GM18951 (cell line): ENCODE results near the gene MSANTD4.
"Not testable (repeated sequence)": the region's sequence is repeated elsewhere in the genome, so short reads cannot be mapped to it uniquely, and the experiment has no call there.

Source experiments
- POLR2A ChIP-seq: IDR thresholded peaks from 4 replicates; pipeline ENCODE4 v1.6.1; 2011; ENCODE audit warnings: mild to moderate bottlenecking; ENCODE audit not compliant: insufficient read length, insufficient read depth; ENCODE audit errors: extremely low read depth
- in situ Hi-C: fragments of 300-500 bp; cut with MboI; formaldehyde crosslinking; loops from one replicate; pipeline ENCODE4 v1.12.0; 2022; ENCODE audit warnings: low sequenced_read_pairs, mixed read lengths, inconsistent platforms; ENCODE audit not compliant: unreplicated experiment

The MSANTD4 gene

DNA sequence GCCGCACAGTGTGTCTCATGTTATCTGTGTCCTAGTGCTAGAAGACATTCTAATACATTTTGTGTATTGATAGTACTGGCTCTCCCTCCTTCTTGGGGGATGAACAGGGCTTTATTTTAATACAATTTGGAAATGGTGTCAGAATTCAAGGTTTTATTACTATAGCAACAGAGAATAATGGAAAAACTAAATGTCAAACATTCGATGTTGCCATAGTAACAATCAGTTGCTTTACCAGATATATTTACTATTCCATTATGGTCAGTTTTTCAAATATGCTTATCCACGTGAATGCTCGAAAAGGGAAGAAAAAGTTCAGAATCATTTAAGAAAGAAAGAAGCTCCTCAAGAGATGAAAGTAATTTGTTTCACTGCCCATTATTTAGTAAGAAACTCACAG lies 8.6 kb upstream of the MSANTD4 start:
- TF ChIP-seq POLR2A, result no peak
- in situ Hi-C loops, result no loop called here

DNA sequence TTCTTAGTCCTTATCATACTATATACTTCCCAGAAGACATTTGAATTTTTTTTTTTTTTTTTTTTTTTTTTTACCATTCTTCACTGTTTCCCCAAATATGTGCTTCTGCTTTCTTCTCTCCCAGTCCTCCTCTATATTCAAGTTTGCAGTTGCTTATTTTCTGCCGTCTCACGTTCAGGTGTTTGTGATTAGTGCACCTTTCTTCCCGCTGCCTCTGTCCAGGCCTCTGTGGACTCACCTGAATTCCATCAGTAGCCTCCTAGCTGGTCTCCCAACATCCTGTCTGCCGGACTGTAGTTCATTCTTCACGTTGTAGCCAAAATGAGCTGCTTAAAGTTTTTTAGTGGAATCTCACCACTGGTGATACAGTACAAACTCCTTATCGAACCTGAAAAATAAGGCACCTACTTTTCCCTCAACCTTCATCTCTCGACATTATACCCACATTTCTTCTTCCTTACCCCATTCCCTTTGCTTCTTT lies 795 bp upstream of the MSANTD4 start:
- in situ Hi-C loops, result no loop called here
- no peak for TF ChIP-seq POLR2A

- in situ Hi-C loops, result no loop called here
- TF ChIP-seq POLR2A, result no peak
These were observed 666 bp downstream of the MSANTD4 start for GRCh38 chr11:106021181-106021966.

DNA sequence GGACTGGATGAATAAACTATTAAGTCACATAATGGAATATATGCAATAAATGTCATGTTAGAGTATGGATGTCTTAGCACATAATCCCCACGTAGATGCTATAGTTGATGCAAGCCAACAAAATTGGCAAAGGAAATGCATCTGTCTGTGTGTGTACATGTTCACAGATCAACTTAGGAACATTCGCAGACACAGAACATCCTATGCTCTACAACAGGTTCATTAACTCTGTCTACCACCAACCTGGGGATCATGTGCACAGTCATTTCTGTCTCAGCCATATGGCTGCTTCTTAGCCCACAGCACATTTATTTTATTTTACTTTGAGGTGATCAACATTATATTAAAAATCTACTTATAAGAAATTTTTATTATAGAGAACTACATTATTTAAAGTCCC lies 4.9 kb downstream of the MSANTD4 start:
- in situ Hi-C loops, result no loop called here
- no peak for TF ChIP-seq POLR2A

DNA sequence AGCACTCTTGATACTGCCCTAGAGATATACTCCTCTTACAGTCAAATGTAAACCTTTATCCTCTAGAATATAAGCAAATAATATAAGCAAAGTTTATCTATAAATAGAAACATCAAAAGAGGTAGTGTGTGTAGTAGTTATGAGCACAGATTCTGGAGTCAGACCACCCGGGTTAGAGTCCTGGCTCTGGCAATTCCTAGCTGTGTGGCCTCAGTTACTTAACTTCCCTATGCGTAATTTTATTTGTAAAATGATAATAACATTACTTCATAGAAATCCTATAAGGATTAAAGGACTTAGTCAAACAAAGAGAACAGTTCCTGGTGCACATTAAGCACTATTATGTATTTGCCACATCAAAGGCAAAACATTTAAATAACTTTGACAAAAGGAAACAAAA lies 7.0 kb downstream of the MSANTD4 start:
- in situ Hi-C loops, result no loop called here
- TF ChIP-seq POLR2A, result no peak

DNA sequence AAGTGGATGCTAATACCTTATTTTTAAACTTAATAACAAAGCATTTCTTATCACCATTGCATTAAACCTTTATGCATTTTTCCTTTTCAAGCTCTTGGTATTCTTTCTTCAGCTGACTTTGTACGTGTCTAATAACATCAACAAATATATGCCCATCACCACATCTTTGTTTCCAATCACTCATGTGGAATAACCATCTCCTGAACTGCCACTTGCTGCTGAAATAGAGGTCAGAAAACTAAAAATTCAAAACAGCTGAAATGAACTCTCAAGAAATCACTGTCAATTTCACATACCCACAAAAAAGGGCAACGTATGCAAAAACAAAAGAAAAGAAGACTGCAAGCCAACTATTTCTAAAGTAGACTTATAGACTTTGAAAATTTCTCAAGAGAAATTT lies 7.4 kb downstream of the MSANTD4 start:
- in situ Hi-C loops, result no loop called here
- no peak for TF ChIP-seq POLR2A

DNA sequence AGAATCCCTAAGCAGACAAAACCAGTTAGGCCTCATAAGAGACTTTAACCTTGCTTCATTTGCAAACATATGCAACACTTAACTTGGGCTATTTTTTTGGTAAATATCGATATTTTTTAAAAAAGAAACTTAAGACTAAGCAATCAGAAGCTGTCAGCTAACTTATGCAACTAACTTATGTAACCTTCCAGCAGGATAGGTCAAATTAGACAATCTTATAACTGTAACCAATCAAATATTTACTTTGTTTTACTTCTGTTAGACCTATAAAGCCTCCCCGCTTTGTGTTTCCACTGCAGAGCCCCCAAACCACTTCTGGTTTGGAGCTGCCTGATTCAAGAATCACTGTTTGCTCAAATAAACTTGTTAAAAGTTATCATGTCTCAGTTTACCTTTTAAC lies 8.0 kb downstream of the MSANTD4 start:
- TF ChIP-seq POLR2A, result no peak
- in situ Hi-C loops, result no loop called here

- in situ Hi-C loops, result no loop called here
- no peak for TF ChIP-seq POLR2A
These were observed 9.3 kb downstream of the MSANTD4 start for GRCh38 chr11:106012744-106013143.

DNA sequence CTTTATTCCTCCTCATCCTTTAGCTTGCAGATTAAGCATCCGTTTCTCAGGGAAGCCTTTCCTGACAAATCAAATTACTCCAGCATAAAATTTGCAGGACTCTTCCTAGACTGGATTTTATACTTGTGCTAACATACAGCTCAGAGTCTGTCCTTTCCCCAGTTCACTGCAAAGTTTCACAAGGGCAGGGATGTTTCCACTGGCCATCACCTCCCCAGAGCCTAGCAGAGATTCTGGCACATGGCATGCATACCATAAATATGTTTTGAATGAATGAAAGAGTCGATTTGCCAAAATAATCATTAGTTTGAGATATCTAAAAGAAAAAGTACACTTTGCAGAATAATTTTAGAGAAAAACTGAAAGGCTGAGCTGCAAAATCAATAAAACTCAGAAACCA lies 10.6 kb downstream of the MSANTD4 start:
- no peak for TF ChIP-seq POLR2A
- in situ Hi-C loops, result no loop called here

GRCh38 chr11:106003094-106003493 lies 18.9 kb downstream of the MSANTD4 start:
- in situ Hi-C loops, result not testable (repeated sequence)

GRCh38 chr11:106001304-106002012 lies 20.6 kb downstream of the MSANTD4 start:
- no peak for TF ChIP-seq POLR2A
- in situ Hi-C loops, result no loop called here

DNA sequence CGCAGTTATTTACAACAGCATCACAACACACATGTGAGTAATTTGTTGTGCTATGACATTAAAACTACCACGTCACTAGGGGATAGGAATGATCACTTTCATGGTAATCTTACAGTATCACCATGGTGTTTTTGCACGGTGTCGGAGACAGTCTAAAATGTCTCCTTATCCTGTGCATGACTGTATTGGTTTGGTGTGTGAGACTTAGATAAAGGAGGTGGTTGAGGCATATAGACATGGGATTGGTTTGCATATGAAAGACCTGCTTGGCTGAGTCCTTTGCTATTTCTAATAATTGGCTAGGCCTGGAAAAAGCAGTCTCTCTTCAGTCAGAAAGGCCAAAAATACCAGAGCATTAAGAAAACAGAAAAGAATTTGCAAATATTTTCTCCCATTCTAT lies 30.2 kb downstream of the MSANTD4 start:
- in situ Hi-C loops, result no loop called here

GRCh38 chr11:105989124-105989523 lies 32.9 kb downstream of the MSANTD4 start:
- in situ Hi-C loops, result no loop called here
- no peak for TF ChIP-seq POLR2A

More for the DNA sequence above, 30.2 kb downstream of the MSANTD4 start:
- TF ChIP-seq POLR2A, result no peak

DNA sequence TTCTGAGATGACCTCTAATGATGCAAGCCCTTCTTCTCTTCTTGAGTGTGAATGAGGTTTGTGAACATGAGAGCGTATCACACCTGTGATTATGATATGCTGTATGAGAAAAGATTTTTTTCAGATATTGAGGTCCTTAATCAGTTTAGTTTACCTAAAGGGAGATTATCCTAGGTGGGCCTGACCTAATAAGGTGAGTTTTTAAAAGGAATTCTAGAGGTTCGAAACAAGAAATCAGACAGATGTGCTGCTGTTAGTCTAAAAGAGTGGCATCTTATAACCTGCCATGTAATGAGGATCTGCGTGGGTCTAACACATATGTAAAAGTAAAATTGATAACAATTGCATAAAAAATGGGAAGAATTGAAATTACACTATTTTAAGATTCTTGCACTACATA lies 33.8 kb downstream of the MSANTD4 start:
- in situ Hi-C loops, result no loop called here
- no peak for TF ChIP-seq POLR2A

DNA sequence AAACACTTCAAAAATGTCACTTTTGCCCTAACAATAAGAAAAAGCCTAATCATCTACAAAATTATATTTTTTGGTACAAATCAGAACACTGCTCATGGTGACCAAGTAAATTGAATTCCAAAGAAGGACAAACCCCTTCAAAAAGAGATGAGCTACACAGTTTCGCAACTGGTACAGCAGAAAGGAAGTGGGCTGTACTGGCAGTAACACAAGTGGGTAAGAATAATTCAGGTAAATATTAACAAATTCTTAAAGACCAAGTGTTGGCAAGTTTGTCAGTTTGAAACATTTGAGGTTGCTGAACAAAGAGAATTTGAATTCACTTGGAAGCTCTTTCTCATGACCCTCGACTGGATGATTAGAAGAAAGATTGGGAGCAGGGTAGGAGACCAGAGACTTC lies 35.5 kb downstream of the MSANTD4 start:
- no peak for TF ChIP-seq POLR2A
- in situ Hi-C loops, result no loop called here
